ENCODE results near the gene DNMT3A.

- no peak for TF ChIP-seq TAF1 (IDR thresholded peaks at IDR 0.05; ENCODE audit: low read depth, low read length)
- no peak for TF ChIP-seq POLR2A (IDR thresholded peaks at IDR 0.05; ENCODE audit: low read depth, low read length)
Measured at GRCh38 chr2:25374411-25374810, 32.7 kb upstream of the DNMT3A start.

Data from GM12891 (cell line).